ENCODE data around the gene ZEB1. TPM values are rescaled to one million over a fixed set of nuclear protein-coding genes. Genes with fewer than 3 reads are reported as not detected.
"Not testable (repeated sequence)": the region's sequence is repeated elsewhere in the genome, so short reads cannot be mapped to it uniquely, and the experiment has no call there.

The ZEB1 gene
- total RNA-seq, 1 experiment from 2014 or later: 99.4 TPM

- DNase-seq (ENCODE audit: low read depth): no peak
Measured at GRCh38 chr10:31507427-31507826, 188.4 kb downstream of the ZEB1 start.

DNA sequence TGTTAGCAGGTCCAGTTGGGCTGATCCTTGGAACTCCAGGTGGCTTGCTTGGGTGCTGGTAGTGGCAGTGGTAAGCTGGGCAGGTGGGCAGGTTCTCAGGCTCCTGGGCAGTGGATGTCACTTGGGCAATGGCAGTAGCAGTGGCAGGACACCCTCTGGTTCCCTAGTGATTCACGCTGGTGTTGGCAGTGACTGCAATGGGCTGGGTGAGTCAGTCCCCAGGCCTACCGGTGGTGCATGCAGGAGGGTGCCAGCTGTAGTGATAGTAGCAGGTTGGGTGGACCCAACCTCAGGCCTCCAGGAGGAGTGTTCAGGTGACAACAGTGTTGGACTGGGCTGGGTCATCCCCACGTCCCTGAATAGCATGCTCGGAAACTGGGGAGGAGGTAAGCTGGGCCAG is 189.2 kb downstream of the ZEB1 start:
- peak; percentile 54 for DNase-seq (ENCODE audit: low read depth)

DNA sequence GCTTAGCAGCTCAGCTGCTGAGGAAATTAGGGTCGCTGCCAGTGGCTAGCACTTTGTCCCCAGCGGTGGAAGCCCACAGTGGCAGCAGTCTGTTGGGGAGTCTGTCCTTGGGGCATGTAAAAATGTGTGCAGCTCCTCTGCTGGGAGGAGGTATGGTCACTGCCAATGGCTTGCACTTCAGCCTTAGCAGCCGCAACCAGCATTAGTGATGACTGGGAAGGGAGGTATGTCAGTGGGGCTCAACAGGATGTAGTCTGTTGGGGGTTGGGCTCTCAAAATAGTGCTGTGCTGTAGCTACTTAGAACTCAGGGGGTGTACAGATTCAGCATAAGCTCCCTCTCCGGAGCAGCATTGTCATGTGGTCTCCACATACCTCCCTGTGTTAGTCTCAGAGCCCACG is 189.9 kb downstream of the ZEB1 start:
- DNase-seq (ENCODE audit: low read depth): peak; percentile 79

GRCh38 chr10:31509989-31510388 is 191.0 kb downstream of the ZEB1 start:
- DNase-seq (ENCODE audit: low read depth): no peak

- DNase-seq (ENCODE audit: low read depth): no peak
Measured at GRCh38 chr10:31515116-31515515, 196.1 kb downstream of the ZEB1 start.

DNA sequence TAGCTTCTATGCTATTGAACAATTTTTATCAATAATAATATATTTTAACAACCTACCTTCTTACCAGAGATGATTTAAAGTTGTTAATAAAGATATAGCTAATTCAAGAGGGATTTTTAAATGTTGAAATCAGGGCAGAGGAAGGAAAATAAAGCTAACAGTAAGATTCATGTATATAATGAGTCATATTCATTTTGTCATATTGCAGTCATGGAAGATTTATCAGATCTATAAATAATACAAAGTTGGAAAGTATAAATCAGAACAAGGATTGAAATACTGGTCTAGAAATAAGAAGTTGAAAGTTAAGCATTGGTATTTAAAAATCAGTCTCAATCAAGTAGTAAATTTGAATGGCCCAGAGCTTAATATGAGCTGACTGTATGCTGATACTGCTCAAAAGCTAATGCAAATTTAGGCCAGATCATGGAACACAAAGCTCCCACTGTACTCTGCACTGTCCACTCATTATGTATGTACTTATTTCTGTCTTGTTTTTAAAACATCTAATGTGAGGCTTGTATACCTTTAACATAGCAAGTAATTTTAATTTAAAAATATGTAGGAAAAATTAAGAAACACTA is 196.9 kb downstream of the ZEB1 start:
- no peak for DNase-seq (ENCODE audit: low read depth)

DNA sequence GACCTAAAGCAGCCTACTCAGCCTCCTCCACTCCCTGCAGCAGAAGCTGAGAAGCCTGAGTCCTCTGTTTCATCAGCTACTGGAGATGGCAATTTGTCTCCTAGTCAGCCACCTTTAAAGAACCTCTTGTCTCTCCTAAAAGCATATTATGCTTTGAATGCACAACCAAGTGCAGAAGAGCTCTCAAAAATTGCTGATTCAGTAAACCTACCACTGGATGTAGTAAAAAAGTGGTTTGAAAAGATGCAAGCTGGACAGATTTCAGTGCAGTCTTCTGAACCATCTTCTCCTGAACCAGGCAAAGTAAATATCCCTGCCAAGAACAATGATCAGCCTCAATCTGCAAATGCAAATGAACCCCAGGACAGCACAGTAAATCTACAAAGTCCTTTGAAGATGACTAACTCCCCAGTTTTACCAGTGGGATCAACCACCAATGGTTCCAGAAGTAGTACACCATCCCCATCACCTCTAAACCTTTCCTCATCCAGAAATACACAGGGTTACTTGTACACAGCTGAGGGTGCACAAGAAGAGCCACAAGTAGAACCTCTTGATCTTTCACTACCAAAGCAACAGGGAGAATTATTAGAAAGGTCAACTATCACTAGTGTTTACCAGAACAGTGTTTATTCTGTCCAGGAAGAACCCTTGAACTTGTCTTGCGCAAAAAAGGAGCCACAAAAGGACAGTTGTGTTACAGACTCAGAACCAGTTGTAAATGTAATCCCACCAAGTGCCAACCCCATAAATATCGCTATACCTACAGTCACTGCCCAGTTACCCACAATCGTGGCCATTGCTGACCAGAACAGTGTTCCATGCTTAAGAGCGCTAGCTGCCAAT is 202.2 kb downstream of the ZEB1 start:
- DNase-seq (ENCODE audit: low read depth): no peak

DNA sequence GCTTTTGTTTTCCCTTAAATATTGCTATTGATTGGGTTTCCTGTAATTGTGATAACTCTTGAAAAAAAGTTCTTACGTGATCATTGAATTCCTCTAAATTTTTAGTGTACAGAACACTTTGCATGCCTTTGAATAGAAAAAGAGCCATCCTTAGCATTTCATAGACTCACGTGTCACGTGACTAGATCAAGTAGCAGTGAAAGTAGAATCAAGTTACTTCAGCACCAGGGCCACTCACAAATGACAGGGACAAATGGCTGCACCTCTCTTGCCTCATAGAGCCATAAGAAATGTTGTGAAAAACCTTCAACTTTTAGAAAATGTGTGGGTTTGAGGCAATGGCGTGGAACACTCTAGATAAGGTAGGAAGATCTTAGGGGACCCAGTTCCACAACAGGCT is 203.8 kb downstream of the ZEB1 start:
- no peak for DNase-seq (ENCODE audit: low read depth)

- no peak for DNase-seq (ENCODE audit: low read depth)
Measured at GRCh38 chr10:31524460-31524859, 205.4 kb downstream of the ZEB1 start.

DNA sequence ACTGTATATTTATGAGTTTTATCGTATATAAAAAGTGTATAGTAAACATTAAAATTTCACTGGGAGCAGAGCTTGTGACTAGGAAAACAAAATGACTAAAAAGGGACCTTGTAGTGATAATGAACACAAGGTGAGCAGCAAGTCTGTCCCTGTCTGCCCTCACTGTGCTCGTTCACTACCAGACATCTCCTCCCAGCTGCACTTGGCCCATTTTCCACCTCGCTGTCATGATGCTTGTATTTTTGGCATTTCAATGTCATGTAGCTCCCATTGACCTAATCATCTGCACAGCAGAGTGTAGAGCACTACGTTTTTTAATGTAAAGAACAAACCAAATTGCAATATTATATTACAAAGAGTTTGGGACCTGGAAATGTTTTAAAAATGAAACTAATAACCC is 207.2 kb downstream of the ZEB1 start:
- DNase-seq (ENCODE audit: low read depth): no peak

DNA sequence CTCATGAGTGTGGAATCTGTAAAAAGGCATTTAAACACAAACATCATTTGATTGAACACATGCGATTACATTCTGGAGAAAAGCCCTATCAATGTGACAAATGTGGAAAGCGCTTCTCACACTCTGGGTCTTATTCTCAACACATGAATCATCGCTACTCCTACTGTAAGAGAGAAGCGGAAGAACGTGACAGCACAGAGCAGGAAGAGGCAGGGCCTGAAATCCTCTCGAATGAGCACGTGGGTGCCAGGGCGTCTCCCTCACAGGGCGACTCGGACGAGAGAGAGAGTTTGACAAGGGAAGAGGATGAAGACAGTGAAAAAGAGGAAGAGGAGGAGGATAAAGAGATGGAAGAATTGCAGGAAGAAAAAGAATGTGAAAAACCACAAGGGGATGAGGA is 207.7 kb downstream of the ZEB1 start:
- DNase-seq (ENCODE audit: low read depth): peak; percentile 42

DNA sequence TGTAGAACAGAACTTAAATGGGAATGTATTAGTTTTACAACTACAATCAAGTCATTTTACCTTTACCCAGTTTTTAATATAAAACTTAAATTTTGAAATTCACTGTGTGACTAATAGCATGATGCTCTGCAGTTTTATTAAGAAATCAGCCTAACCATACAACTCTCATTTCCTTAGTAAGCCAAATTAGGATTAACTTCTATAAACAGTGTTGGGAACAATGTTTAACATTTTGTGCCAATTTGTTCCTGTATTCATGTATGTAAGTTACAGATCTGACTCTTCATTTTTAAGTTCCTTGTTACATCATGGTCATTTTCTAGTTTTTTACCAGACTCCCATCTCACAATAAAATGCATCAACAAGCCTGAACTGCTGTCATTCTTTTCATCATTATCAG is 209.8 kb downstream of the ZEB1 start:
- no peak for DNase-seq (ENCODE audit: low read depth)

- DNase-seq (ENCODE audit: low read depth): no peak
Measured at GRCh38 chr10:31536302-31536701, 217.3 kb downstream of the ZEB1 start.

GRCh38 chr10:31549896-31550295 is 230.9 kb downstream of the ZEB1 start:
- DNase-seq (ENCODE audit: low read depth): no peak

- DNase-seq (ENCODE audit: low read depth): peak; percentile 91
Measured at GRCh38 chr10:31554556-31554955, 235.5 kb downstream of the ZEB1 start.

- DNase-seq (ENCODE audit: low read depth): no peak
Measured at GRCh38 chr10:31557854-31558253, 238.8 kb downstream of the ZEB1 start.

- DNase-seq (ENCODE audit: low read depth): not testable (repeated sequence)
Measured at GRCh38 chr10:31568252-31568861, 249.3 kb downstream of the ZEB1 start.

DNA sequence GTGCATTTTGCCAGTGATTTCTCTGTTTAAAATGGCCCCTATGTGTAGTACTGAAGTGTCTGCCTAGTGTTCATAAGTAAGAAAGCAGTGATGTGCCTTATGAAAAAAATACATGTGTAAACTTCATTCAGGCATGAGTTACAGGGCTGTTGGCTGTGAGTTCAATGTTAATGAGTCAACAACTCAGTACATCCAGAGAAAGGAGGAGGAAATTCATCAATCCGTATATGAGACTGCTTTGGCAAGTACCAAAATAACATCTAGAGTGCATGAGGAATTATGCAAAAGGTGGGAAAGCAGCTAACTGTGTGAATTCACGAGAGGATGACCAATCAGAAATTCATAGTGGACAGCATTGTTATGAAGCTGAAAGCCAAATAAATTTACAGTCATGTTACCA is 255.6 kb downstream of the ZEB1 start:
- no peak for DNase-seq (ENCODE audit: low read depth)

- DNase-seq (ENCODE audit: low read depth): no peak
Measured at GRCh38 chr10:31578181-31578852, 259.3 kb downstream of the ZEB1 start.

GRCh38 chr10:31578951-31579350 is 259.9 kb downstream of the ZEB1 start:
- peak; percentile 48 for DNase-seq (ENCODE audit: low read depth)

All from RPMI7951 (cell line).